Skeletal muscle tissue (tissue), 4 donors: ENCODE results near the gene PHACTR4. TPM values are rescaled to one million over a fixed set of nuclear protein-coding genes. Genes with fewer than 3 reads are reported as not detected.
"Not testable (repeated sequence)": the region's sequence is repeated elsewhere in the genome, so short reads cannot be mapped to it uniquely, and the experiment has no call there.

Experiments used
- H3K27ac ChIP-seq: one replicate; pipeline ENCODE4 v1.7.0; 2013; ENCODE audit warnings: mild to moderate bottlenecking, low read depth, low read length, inconsistent platforms
- H3K27me3 ChIP-seq, 3 donors: one replicate each; pipeline ENCODE4 v1.7.0; 2013; ENCODE audit warnings: low read length in 3 of 3; ENCODE audit not compliant: control insufficient read depth in 3 of 3, insufficient read depth in 3 of 3
- H3K36me3 ChIP-seq, 3 donors: one replicate each; pipeline ENCODE4 v1.7.0; 2013; ENCODE audit warnings: low read length in 3 of 3; ENCODE audit not compliant: control insufficient read depth in 3 of 3, insufficient read depth in 3 of 3
- H3K4me1 ChIP-seq, 3 donors: one replicate each; pipeline ENCODE4 v1.7.0; 2013; ENCODE audit warnings: low read length in 3 of 3, mild to moderate bottlenecking in 3 of 3; ENCODE audit not compliant: control insufficient read depth in 3 of 3, insufficient read depth in 3 of 3
- H3K4me3 ChIP-seq, 3 donors: one replicate each; pipeline ENCODE4 v1.7.0; 2013; ENCODE audit warnings: low read length in 3 of 3
- H3K9ac ChIP-seq, 3 donors: one replicate each; pipeline ENCODE4 v1.7.0; 2013; ENCODE audit warnings: low read length in 3 of 3, mild to moderate bottlenecking in 3 of 3, moderate library complexity in 2 of 3, low read depth in 1 of 3
- H3K9me3 ChIP-seq, 3 donors: one replicate each; pipeline ENCODE4 v1.7.0; 2013; ENCODE audit warnings: low read length in 3 of 3; ENCODE audit not compliant: control insufficient read depth in 3 of 3
- total RNA-seq: library from RNA; depleted of rRNA; stranded (reverse); fragments of >200 nt; gene quantifications from one replicate; pipeline ENCODE4 v1.2.3, GENCODE V29; 2014
- donor health status: Osteomylitis.

The PHACTR4 gene
- total RNA-seq, 1 donor from 2014 or later: 5.2 TPM

- Histone ChIP-seq H3K9me3 (no peaks in the 10 kb centered on the region), H3K4me3 (peak overlapping the region; percentile 76 to 94 (median 92)), H3K27ac (peak overlapping the region; percentile 80), H3K27me3 (no peaks in the 10 kb centered on the region), H3K9ac (peak overlapping the region; percentile 88 to 93 (median 92)), H3K36me3 (peaks cover 32 to 40% (median 33%) of the 10 kb centered on the region in 3 donors), H3K4me1 (peaks cover 30 to 46% (median 30%) of the 10 kb centered on the region in 3 donors)
Observed at GRCh38 chr1:28507247-28507645, 137.7 kb downstream of the PHACTR4 start.

GRCh38 chr1:28507646-28508434, 138.3 kb downstream of the PHACTR4 start:
- H3K4me3 ChIP-seq: peak overlapping the region; percentile 76 to 94 (median 92)
- H3K4me1 ChIP-seq: peaks cover 30 to 46% (median 30%) of the 10 kb centered on the region in 3 donors
- no peaks in the 10 kb centered on the region for H3K9me3 ChIP-seq
- no peaks in the 10 kb centered on the region for H3K27me3 ChIP-seq
- peak overlapping the region; percentile 80 for H3K27ac ChIP-seq
- H3K36me3 ChIP-seq: peaks cover 33 to 42% (median 34%) of the 10 kb centered on the region in 3 donors
- peak overlapping the region in 2 of 3 donors; percentile 58 to 92 for H3K9ac ChIP-seq

- Histone ChIP-seq H3K4me3 (peak overlapping the region in 1 of 3 donors; percentile 7), H3K9me3 (no peaks in the 10 kb centered on the region), H3K36me3 (peaks cover 34 to 43% (median 36%) of the 10 kb centered on the region in 3 donors), H3K27ac (no peak overlapping the region), H3K9ac (peak overlapping the region in 2 of 3 donors; percentile 58 to 92), H3K4me1 (peaks cover 30 to 47% (median 30%) of the 10 kb centered on the region in 3 donors), H3K27me3 (no peaks in the 10 kb centered on the region)
Observed at GRCh38 chr1:28508435-28508754, 138.9 kb downstream of the PHACTR4 start.

- peaks cover 30 to 49% (median 30%) of the 10 kb centered on the region in 3 donors for H3K4me1 ChIP-seq
- peaks cover 36 to 47% (median 38%) of the 10 kb centered on the region in 3 donors for H3K36me3 ChIP-seq
- H3K4me3 ChIP-seq: no peak overlapping the region
- no peak overlapping the region for H3K27ac ChIP-seq
- H3K27me3 ChIP-seq: no peaks in the 10 kb centered on the region
- peak overlapping the region; percentile 7 to 45 (median 42) for H3K9ac ChIP-seq
- no peaks in the 10 kb centered on the region for H3K9me3 ChIP-seq
Observed at GRCh38 chr1:28509705-28510272, 140.2 kb downstream of the PHACTR4 start.

- peaks cover 36 to 47% (median 38%) of the 10 kb centered on the region in 3 donors for H3K36me3 ChIP-seq
Observed at GRCh38 chr1:28510273-28510969, 140.9 kb downstream of the PHACTR4 start.

GRCh38 chr1:28510970-28511440, 141.5 kb downstream of the PHACTR4 start:
- Histone ChIP-seq H3K36me3 (peaks cover 36 to 47% (median 38%) of the 10 kb centered on the region in 3 donors), H3K4me1 (peaks cover 29 to 49% (median 30%) of the 10 kb centered on the region in 3 donors), H3K27ac (no peak overlapping the region), H3K4me3 (no peak overlapping the region), H3K9me3 (no peaks in the 10 kb centered on the region), H3K27me3 (no peaks in the 10 kb centered on the region), H3K9ac (no peak overlapping the region)

More at GRCh38 chr1:28510273-28510969, 140.9 kb downstream of the PHACTR4 start:
- no peak overlapping the region for H3K4me3 ChIP-seq
- no peak overlapping the region for H3K27ac ChIP-seq
- H3K9ac ChIP-seq: peak overlapping the region; percentile 7 to 45 (median 42)
- no peaks in the 10 kb centered on the region for H3K9me3 ChIP-seq
- peaks cover 29 to 49% (median 30%) of the 10 kb centered on the region in 3 donors for H3K4me1 ChIP-seq
- no peaks in the 10 kb centered on the region for H3K27me3 ChIP-seq

GRCh38 chr1:28512058-28512611, 142.6 kb downstream of the PHACTR4 start:
- H3K27me3 ChIP-seq: no peaks in the 10 kb centered on the region
- peaks cover 36 to 47% (median 38%) of the 10 kb centered on the region in 3 donors for H3K36me3 ChIP-seq
- no peak overlapping the region for H3K27ac ChIP-seq
- H3K4me3 ChIP-seq: no peak overlapping the region
- no peak overlapping the region for H3K9ac ChIP-seq
- peaks cover 21 to 41% (median 28%) of the 10 kb centered on the region in 3 donors for H3K4me1 ChIP-seq
- H3K9me3 ChIP-seq: no peaks in the 10 kb centered on the region

- peaks cover 21 to 27% (median 24%) of the 10 kb centered on the region in 3 donors for H3K36me3 ChIP-seq
Observed at GRCh38 chr1:28514445-28514933, 144.9 kb downstream of the PHACTR4 start.

GRCh38 chr1:28516518-28516956, 147.0 kb downstream of the PHACTR4 start:
- Histone ChIP-seq H3K27ac (no peak overlapping the region), H3K9ac (no peak overlapping the region), H3K9me3 (no peaks in the 10 kb centered on the region), H3K27me3 (no peaks in the 10 kb centered on the region), H3K36me3 (peaks cover 6 to 10% (median 7%) of the 10 kb centered on the region in 3 donors), H3K4me3 (no peak overlapping the region), H3K4me1 (peaks cover 16 to 20% (median 20%) of the 10 kb centered on the region in 3 donors)

More at GRCh38 chr1:28514445-28514933, 144.9 kb downstream of the PHACTR4 start:
- not testable (repeated sequence) for H3K27me3 ChIP-seq, H3K4me3 ChIP-seq, H3K9me3 ChIP-seq, H3K27ac ChIP-seq, H3K9ac ChIP-seq
- peaks cover 23 to 35% (median 23%) of the 10 kb centered on the region in 3 donors for H3K4me1 ChIP-seq
